GM21381 (cell line): ENCODE results near the gene PNMA3.
"Not testable (repeated sequence)": the region's sequence is repeated elsewhere in the genome, so short reads cannot be mapped to it uniquely, and the experiment has no call there.

Experiments
- ATAC-seq: cut with Tn5 transposase; IDR thresholded peaks from one replicate; pipeline ENCODE4 v1.9.1; 2021; ENCODE audit warnings: mild to moderate bottlenecking, moderate library complexity; ENCODE audit not compliant: unreplicated experiment

The PNMA3 gene

GRCh38 chrX:153073331-153073730, 17.1 kb downstream of the PNMA3 start:
- ATAC-seq = not testable (repeated sequence)

GRCh38 chrX:153074262-153074899, 18.1 kb downstream of the PNMA3 start:
- no peak for ATAC-seq

- ATAC-seq = no peak
Observed at GRCh38 chrX:153074935-153075334, 18.7 kb downstream of the PNMA3 start.

GRCh38 chrX:153075366-153075765, 19.1 kb downstream of the PNMA3 start:
- no peak for ATAC-seq

- ATAC-seq = not testable (repeated sequence)
Observed at GRCh38 chrX:153077437-153078135, 21.3 kb downstream of the PNMA3 start.

GRCh38 chrX:153083238-153083923, 27.1 kb downstream of the PNMA3 start:
- ATAC-seq = not testable (repeated sequence)

- no peak for ATAC-seq
Observed at GRCh38 chrX:153102418-153102817, 46.1 kb downstream of the PNMA3 start.

- not testable (repeated sequence) for ATAC-seq
Observed at GRCh38 chrX:153104959-153105358, 48.7 kb downstream of the PNMA3 start.

GRCh38 chrX:153106092-153106801, 50.0 kb downstream of the PNMA3 start:
- ATAC-seq = not testable (repeated sequence)
